ENCODE data around the gene SLC7A14.

SLC7A14 gene

GRCh38 chr3:170497207-170498095, 88.4 kb downstream of the SLC7A14 start:
- DNase-seq (ENCODE audit: low read depth in 2 of 2), result no peak

GRCh38 chr3:170496868-170497140, 89.1 kb downstream of the SLC7A14 start:
- no peak for DNase-seq (ENCODE audit: low read depth in 2 of 2)

- DNase-seq (ENCODE audit: low read depth in 2 of 2), result no peak
These were observed 89.6 kb downstream of the SLC7A14 start for GRCh38 chr3:170496026-170496867.

GRCh38 chr3:170494766-170495165, 91.1 kb downstream of the SLC7A14 start:
- no peak for DNase-seq (ENCODE audit: low read depth in 2 of 2)

- no peak for DNase-seq (ENCODE audit: low read depth in 2 of 2)
These were observed 92.1 kb downstream of the SLC7A14 start for GRCh38 chr3:170493712-170494182.

- DNase-seq (ENCODE audit: low read depth in 2 of 2), result no peak
These were observed 94.0 kb downstream of the SLC7A14 start for GRCh38 chr3:170491901-170492300.

GRCh38 chr3:170490828-170491560, 94.9 kb downstream of the SLC7A14 start:
- no peak for DNase-seq (ENCODE audit: low read depth in 2 of 2)

- DNase-seq (ENCODE audit: low read depth in 2 of 2), result no peak
These were observed 97.1 kb downstream of the SLC7A14 start for GRCh38 chr3:170488802-170489201.

GRCh38 chr3:170487031-170487430, 98.8 kb downstream of the SLC7A14 start:
- no peak for DNase-seq (ENCODE audit: low read depth in 2 of 2)

GRCh38 chr3:170486398-170486797, 99.5 kb downstream of the SLC7A14 start:
- no peak for DNase-seq (ENCODE audit: low read depth in 2 of 2)

- DNase-seq (ENCODE audit: low read depth in 2 of 2), result no peak
These were observed 100.2 kb downstream of the SLC7A14 start for GRCh38 chr3:170485696-170486095.

GRCh38 chr3:170485294-170485693, 100.6 kb downstream of the SLC7A14 start:
- DNase-seq (ENCODE audit: low read depth in 2 of 2), result no peak

GRCh38 chr3:170484869-170485268, 101.0 kb downstream of the SLC7A14 start:
- no peak for DNase-seq (ENCODE audit: low read depth in 2 of 2)

GRCh38 chr3:170483485-170484262, 102.2 kb downstream of the SLC7A14 start:
- no peak for DNase-seq (ENCODE audit: low read depth in 2 of 2)

GRCh38 chr3:170482199-170482598, 103.7 kb downstream of the SLC7A14 start:
- DNase-seq (ENCODE audit: low read depth in 2 of 2), result no peak

GRCh38 chr3:170480111-170480510, 105.8 kb downstream of the SLC7A14 start:
- no peak for DNase-seq (ENCODE audit: low read depth in 2 of 2)

- DNase-seq (ENCODE audit: low read depth in 2 of 2), result no peak
These were observed 108.5 kb downstream of the SLC7A14 start for GRCh38 chr3:170477395-170477794.

- no peak for DNase-seq (ENCODE audit: low read depth in 2 of 2)
These were observed 109.6 kb downstream of the SLC7A14 start for GRCh38 chr3:170476291-170476690.

GRCh38 chr3:170475092-170475685, 110.7 kb downstream of the SLC7A14 start:
- no peak for DNase-seq (ENCODE audit: low read depth in 2 of 2)

- no peak for DNase-seq (ENCODE audit: low read depth in 2 of 2)
These were observed 112.5 kb downstream of the SLC7A14 start for GRCh38 chr3:170473358-170473757.

- no peak for DNase-seq (ENCODE audit: low read depth in 2 of 2)
These were observed 114.7 kb downstream of the SLC7A14 start for GRCh38 chr3:170471149-170471548.
